Measurements from ENCODE around the gene PITHD1. TPM values are rescaled to one million over a fixed set of nuclear protein-coding genes. Genes with fewer than 3 reads are reported as not detected.

PITHD1 gene
- total and polyA plus RNA-seq, 2 donors, result 89.1 to 118 TPM

DNA sequence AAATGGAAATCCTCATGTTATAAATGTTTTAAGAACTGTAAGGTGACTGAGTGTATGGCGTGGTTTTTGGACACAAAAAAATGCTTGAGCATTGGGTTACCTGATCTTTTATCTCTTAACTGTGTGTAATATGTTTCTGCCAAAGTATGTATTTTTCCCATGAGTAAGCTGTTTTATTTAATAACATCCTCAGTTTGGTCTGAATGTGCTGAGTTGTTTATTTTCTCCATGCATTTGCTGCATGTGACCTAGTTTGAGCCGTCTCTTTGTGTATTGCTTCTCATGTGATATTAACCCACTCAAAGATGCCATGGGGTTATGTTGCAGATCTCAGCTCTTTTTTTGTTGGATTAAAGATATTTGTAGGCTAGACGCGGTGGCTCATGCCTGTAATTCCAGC lies 6.6 kb downstream of the PITHD1 start:
- Histone ChIP-seq H3K9me3 (ENCODE audit: control insufficient read depth in 2 of 2, insufficient read depth in 1 of 2, low read length in 1 of 2) (no peaks in the 10 kb centered on the region), H3K27me3 (ENCODE audit: control insufficient read depth in 2 of 2, insufficient read depth in 1 of 2, low read length in 1 of 2) (no peaks in the 10 kb centered on the region), H3K27ac (ENCODE audit: low read depth in 1 of 2, low read length in 1 of 2) (no peak overlapping the region), H3K36me3 (ENCODE audit: control insufficient read depth in 2 of 2, insufficient read depth in 2 of 2, low read length in 1 of 2) (peaks cover 19 to 52% of the 10 kb centered on the region in 2 donors), H3K4me3 (ENCODE audit: low read length in 2 of 2) (no peak overlapping the region), H3K4me1 (ENCODE audit: control insufficient read depth in 2 of 2, insufficient read depth in 2 of 2, low read length in 2 of 2) (peaks cover 0 to 2% of the 10 kb centered on the region in 2 donors)
- no peak for DNase-seq (ENCODE audit: low read depth in 6 of 9, low spot score in 9 of 9)
- 95% methylated on average over 4 of the region's 4 CpGs for WGBS

DNA sequence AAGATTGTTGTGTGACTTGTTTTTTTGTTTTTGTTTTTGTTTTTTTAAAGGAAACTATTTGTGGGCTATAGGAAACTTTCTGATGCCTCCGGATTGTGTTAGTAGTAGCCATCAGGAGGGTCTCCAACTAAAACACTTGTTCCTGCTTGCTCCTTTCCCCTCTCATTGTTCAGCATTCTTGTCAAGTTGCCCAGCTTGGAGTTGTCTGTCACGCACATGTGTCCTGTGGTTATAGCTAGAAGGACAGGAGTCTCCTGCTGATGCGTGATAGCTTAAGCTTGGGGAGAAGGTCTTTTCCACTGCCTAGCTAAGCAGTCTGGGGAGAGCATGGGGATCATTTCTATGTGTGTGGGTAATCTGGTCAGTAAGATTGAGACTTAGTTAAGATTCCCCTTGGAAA lies 9.5 kb downstream of the PITHD1 start:
- 96% methylated on average over 3 of the region's 3 CpGs for WGBS
- Histone ChIP-seq H3K36me3 (ENCODE audit: control insufficient read depth in 2 of 2, insufficient read depth in 2 of 2, low read length in 1 of 2) (peaks cover 19 to 43% of the 10 kb centered on the region in 2 donors), H3K9me3 (ENCODE audit: control insufficient read depth in 2 of 2, insufficient read depth in 1 of 2, low read length in 1 of 2) (peaks cover 0 to 4% of the 10 kb centered on the region in 2 donors), H3K27me3 (ENCODE audit: control insufficient read depth in 2 of 2, insufficient read depth in 1 of 2, low read length in 1 of 2) (no peaks in the 10 kb centered on the region), H3K4me1 (ENCODE audit: control insufficient read depth in 2 of 2, insufficient read depth in 2 of 2, low read length in 2 of 2) (peaks cover 13 to 18% of the 10 kb centered on the region in 2 donors), H3K27ac (ENCODE audit: low read depth in 1 of 2, low read length in 1 of 2) (no peak overlapping the region), H3K4me3 (ENCODE audit: low read length in 2 of 2) (no peak overlapping the region)
- no peak for DNase-seq (ENCODE audit: low read depth in 6 of 9, low spot score in 9 of 9)

DNA sequence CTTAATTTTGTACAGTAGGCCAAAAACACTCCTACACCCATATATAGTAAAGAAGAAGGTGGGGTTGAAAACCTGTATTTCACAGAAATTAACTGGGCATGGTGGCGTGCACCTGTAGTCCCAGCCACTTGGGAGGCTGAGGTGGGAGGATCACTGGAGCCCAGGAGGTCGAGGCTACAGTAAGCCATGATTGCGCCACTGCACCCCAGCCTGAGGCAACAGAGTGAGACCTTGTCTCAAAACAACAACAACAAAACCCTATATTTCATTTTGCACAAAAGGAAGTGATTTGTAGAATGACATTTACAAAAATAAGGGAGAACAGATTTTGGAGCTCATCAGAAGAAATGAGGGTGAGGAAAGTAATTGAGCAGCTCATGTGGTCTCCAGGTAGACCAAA lies 10.5 kb downstream of the PITHD1 start:
- H3K27ac ChIP-seq (ENCODE audit: low read depth in 1 of 2, low read length in 1 of 2), result no peak overlapping the region
- no peak for DNase-seq (ENCODE audit: low read depth in 6 of 9, low spot score in 9 of 9)
- peaks cover 27 to 47% of the 10 kb centered on the region in 2 donors for H3K36me3 ChIP-seq (ENCODE audit: control insufficient read depth in 2 of 2, insufficient read depth in 2 of 2, low read length in 1 of 2)

DNA sequence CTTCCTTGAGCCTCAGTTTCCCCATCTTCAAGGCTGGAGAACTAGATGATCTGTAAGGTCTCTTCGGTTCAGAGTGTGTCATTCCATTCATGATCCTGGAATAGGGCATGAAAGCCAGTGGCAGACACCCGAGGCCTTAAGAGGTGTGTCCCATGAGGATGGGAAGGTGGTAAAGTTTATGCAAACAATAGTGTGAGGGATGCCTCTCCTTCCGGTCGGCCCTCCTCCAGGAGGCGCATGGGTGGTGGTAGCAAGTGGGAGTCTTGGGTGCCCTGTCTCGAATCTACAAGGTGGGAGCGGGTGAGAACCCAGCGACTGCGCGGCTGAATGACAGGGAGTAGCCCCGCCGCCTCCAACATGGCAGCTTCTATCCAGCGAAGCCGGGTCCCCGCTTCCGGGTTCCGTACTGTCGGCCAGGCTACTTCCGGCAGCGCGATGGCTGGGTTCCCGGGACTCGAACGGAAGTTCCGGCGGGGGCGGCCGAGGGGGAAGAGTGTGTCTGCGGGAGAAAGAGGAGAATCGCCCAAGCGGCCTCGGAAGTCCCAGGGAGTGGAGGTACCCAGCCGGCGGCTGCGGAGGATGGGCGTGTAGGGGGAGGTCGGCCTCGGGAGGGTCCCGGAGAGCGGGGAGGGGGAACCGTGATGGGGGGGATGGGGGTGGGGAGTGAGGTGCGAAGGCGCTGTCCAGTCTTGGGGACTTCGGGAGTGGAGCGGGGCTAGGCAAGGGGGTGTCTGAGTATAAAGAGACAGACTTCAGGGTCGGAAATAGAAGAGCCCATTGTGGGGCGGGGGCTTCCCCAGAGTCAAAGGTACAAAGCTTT lies 12.7 kb downstream of the PITHD1 start, which contains the start of gene LYPLA2:
Gene LYPLA2, plus strand, starts transcription at position 450 of the 820 bp plus-strand sequence. CDS start 1,538 bp downstream, outside the sequence.
- Histone ChIP-seq H3K36me3 (ENCODE audit: control insufficient read depth in 2 of 2, insufficient read depth in 2 of 2, low read length in 1 of 2) (peaks cover 40 to 45% of the 10 kb centered on the region in 2 donors), H3K27ac (ENCODE audit: low read depth in 1 of 2, low read length in 1 of 2) (peak within 1 kb of the TSS; percentile 58 to 82), H3K9me3 (ENCODE audit: control insufficient read depth in 2 of 2, insufficient read depth in 1 of 2, low read length in 1 of 2) (peaks cover 0 to 4% of the 10 kb centered on the region in 2 donors), H3K27me3 (ENCODE audit: control insufficient read depth in 2 of 2, insufficient read depth in 1 of 2, low read length in 1 of 2) (no peaks in the 10 kb centered on the region), H3K4me1 (ENCODE audit: control insufficient read depth in 2 of 2, insufficient read depth in 2 of 2, low read length in 2 of 2) (peaks cover 13 to 27% of the 10 kb centered on the region in 2 donors), H3K4me3 (ENCODE audit: low read length in 2 of 2) (peak within 1 kb of the TSS; percentile 83 to 87)
- 2% methylated on average over 47 of the region's 47 CpGs for WGBS
- DNase-seq (ENCODE audit: low read depth in 6 of 9, low spot score in 9 of 9), result peak; percentile 56 to 90 (median 75)

More for the DNA sequence above, 10.5 kb downstream of the PITHD1 start:
- Histone ChIP-seq H3K27me3 (ENCODE audit: control insufficient read depth in 2 of 2, insufficient read depth in 1 of 2, low read length in 1 of 2) (no peaks in the 10 kb centered on the region), H3K4me3 (ENCODE audit: low read length in 2 of 2) (no peak overlapping the region), H3K4me1 (ENCODE audit: control insufficient read depth in 2 of 2, insufficient read depth in 2 of 2, low read length in 2 of 2) (peaks cover 13 to 27% of the 10 kb centered on the region in 2 donors), H3K9me3 (ENCODE audit: control insufficient read depth in 2 of 2, insufficient read depth in 1 of 2, low read length in 1 of 2) (peaks cover 0 to 4% of the 10 kb centered on the region in 2 donors)
- WGBS, result 96% methylated on average over 3 of the region's 3 CpGs

DNA sequence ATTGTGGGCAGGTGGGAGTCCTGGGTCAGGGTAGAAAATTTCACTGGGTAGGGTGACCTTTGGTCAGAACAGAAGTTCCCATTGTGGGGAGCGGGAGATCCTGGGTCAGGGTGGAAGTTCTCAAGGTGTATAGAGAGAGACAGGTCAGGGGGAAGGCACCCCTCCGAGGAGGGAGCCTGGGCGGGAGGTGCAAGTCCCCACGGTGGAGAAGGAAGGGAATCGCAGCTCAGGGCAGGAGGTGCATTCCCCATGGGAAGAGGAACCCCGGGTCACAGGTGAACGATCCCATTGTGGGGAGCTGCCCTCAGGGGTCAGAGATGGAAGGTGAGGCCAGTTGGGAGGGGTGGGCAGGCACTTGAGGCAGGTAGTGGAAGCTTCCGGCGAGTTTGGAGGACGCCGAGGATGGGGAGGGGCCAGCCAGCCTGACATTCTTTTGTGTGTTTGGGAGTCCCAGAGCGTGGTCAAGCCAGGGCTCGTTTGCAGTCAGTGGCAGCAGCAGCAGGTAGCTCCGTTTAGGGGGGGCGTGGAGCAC lies 13.4 kb downstream of the PITHD1 start:
- peak overlapping the region; percentile 83 to 87 for H3K4me3 ChIP-seq (ENCODE audit: low read length in 2 of 2)
- H3K9me3 ChIP-seq (ENCODE audit: control insufficient read depth in 2 of 2, insufficient read depth in 1 of 2, low read length in 1 of 2), result peaks cover 0 to 4% of the 10 kb centered on the region in 2 donors
- H3K27me3 ChIP-seq (ENCODE audit: control insufficient read depth in 2 of 2, insufficient read depth in 1 of 2, low read length in 1 of 2), result no peaks in the 10 kb centered on the region
- peak overlapping the region; percentile 58 to 82 for H3K27ac ChIP-seq (ENCODE audit: low read depth in 1 of 2, low read length in 1 of 2)
- peak in 2 of 9 donors; percentile 21 to 47 for DNase-seq (ENCODE audit: low read depth in 6 of 9, low spot score in 9 of 9)
- peaks cover 13 to 27% of the 10 kb centered on the region in 2 donors for H3K4me1 ChIP-seq (ENCODE audit: control insufficient read depth in 2 of 2, insufficient read depth in 2 of 2, low read length in 2 of 2)
- peaks cover 43% of the 10 kb centered on the region in 2 donors for H3K36me3 ChIP-seq (ENCODE audit: control insufficient read depth in 2 of 2, insufficient read depth in 2 of 2, low read length in 1 of 2)
- WGBS, result 3% methylated on average over 15 of the region's 15 CpGs

DNA sequence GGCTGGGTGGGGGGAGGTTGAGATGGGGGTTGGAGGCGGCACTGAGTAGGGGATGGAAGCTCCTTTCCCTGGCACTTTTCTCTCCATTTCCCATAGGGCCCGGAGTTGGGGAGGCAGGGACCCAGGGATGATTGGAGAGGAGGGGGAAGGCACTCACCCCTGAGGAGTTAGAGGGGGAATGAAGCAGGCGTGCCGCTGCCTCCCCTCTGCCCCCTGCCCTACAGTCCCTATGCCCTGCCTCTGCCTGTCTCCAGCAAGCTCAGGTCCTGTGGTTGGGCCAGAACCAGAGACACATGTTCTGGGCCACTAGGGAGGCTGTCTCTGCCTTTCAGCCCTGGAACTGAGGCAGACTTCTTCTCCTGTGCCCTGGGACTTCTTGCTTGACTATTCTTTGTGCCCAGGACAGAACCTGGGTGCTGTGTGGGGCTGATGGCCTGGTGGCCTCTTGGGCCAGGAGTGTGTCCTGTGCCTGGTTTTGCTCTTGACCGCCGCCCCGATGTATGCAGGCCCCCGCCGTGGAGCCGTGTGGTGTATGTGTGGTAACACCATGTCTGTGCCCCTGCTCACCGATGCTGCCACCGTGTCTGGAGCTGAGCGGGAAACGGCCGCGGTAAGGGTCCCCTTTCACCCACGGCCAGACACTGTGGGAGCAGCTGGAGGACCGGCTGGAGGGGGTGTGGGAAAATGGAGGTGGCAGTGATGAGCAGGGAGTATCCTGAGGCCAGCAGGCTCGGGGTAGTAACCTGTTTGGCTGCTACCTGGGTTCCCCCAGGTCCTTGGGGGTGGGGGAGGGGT lies 14.1 kb downstream of the PITHD1 start:
- WGBS, result 95% methylated on average over 19 of the region's 19 CpGs
- H3K27me3 ChIP-seq (ENCODE audit: control insufficient read depth in 2 of 2, insufficient read depth in 1 of 2, low read length in 1 of 2), result no peaks in the 10 kb centered on the region
- peak overlapping the region in 1 of 2 donors; percentile 25 for H3K27ac ChIP-seq (ENCODE audit: low read depth in 1 of 2, low read length in 1 of 2)
- DNase-seq (ENCODE audit: low read depth in 6 of 9, low spot score in 9 of 9), result no peak
- H3K36me3 ChIP-seq (ENCODE audit: control insufficient read depth in 2 of 2, insufficient read depth in 2 of 2, low read length in 1 of 2), result peaks cover 43 to 45% of the 10 kb centered on the region in 2 donors
- H3K9me3 ChIP-seq (ENCODE audit: control insufficient read depth in 2 of 2, insufficient read depth in 1 of 2, low read length in 1 of 2), result peaks cover 0 to 4% of the 10 kb centered on the region in 2 donors
- H3K4me1 ChIP-seq (ENCODE audit: control insufficient read depth in 2 of 2, insufficient read depth in 2 of 2, low read length in 2 of 2), result peaks cover 13 to 27% of the 10 kb centered on the region in 2 donors
- H3K4me3 ChIP-seq (ENCODE audit: low read length in 2 of 2), result peak overlapping the region; percentile 17 to 87

DNA sequence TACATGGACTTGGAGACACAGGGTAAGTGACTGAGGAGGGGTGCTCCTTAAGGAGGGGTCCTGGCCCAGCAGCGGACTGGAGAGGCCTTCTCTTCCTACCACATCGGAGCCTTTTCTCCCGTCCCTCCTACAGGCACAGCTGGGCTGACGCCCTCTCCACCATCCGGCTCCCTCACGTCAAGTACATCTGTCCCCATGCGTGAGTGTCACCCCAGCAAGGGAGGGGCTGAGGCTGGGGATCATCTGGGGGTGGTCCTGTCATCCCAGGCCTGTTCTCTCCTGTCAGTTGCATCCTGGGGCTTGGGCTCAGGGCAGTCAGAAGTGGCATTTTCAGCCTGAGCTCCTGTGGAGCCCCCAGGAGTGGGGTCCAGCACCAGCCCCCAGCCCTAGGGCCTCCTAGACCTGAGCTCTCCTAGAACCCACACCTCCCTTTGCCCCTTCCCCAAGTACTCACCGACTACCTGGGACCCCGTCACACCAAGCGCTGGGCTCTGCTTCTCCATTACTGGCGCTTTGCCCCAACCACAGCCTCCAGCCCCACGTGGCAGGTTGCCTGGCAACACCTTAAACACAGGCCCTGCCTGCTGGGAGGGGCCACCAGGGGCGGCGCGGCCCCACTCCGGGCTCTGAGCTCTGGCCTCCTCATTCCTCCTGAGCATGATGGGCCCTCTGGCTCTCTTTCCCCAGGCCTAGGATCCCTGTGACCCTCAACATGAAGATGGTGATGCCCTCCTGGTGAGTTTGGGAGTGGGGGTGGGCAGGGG lies 15.0 kb downstream of the PITHD1 start:
- peaks cover 42 to 47% of the 10 kb centered on the region in 2 donors for H3K36me3 ChIP-seq (ENCODE audit: control insufficient read depth in 2 of 2, insufficient read depth in 2 of 2, low read length in 1 of 2)
- no peak overlapping the region for H3K27ac ChIP-seq (ENCODE audit: low read depth in 1 of 2, low read length in 1 of 2)
- no peak for DNase-seq (ENCODE audit: low read depth in 6 of 9, low spot score in 9 of 9)
- H3K4me1 ChIP-seq (ENCODE audit: control insufficient read depth in 2 of 2, insufficient read depth in 2 of 2, low read length in 2 of 2), result peaks cover 13 to 27% of the 10 kb centered on the region in 2 donors
- WGBS, result 81% methylated on average over 16 of the region's 16 CpGs
- H3K27me3 ChIP-seq (ENCODE audit: control insufficient read depth in 2 of 2, insufficient read depth in 1 of 2, low read length in 1 of 2), result no peaks in the 10 kb centered on the region
- H3K4me3 ChIP-seq (ENCODE audit: low read length in 2 of 2), result no peak overlapping the region
- H3K9me3 ChIP-seq (ENCODE audit: control insufficient read depth in 2 of 2, insufficient read depth in 1 of 2, low read length in 1 of 2), result peaks cover 0 to 4% of the 10 kb centered on the region in 2 donors

DNA sequence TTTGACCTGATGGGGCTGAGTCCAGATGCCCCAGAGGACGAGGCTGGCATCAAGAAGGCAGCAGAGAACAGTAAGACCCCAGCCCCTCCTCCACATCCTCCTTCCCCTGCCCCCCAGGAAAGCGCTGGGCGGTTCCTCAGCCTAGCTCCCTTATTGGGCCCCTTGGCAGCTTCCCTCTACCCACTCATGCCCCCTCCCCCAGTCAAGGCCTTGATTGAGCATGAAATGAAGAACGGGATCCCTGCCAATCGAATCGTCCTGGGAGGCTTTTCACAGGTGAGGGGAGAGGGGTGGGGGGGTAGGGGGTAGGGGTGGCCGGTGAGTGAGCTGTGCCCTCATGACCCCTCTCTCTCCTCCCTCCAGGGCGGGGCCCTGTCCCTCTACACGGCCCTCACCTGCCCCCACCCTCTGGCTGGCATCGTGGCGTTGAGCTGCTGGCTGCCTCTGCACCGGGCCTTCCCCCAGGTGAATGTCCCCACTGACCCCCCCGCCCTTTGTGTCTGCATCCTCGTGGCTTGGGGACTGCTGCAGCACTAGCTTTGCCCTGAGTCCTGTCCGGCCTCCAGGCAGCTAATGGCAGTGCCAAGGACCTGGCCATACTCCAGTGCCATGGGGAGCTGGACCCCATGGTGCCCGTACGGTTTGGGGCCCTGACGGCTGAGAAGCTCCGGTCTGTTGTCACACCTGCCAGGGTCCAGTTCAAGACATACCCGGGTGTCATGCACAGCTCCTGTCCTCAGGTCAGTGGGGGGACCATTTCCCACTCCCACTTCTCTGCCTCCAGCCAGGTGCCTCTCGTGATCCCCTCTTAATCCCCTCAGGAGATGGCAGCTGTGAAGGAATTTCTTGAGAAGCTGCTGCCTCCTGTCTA lies 15.9 kb downstream of the PITHD1 start:
- Histone ChIP-seq H3K4me3 (ENCODE audit: low read length in 2 of 2) (no peak overlapping the region), H3K36me3 (ENCODE audit: control insufficient read depth in 2 of 2, insufficient read depth in 2 of 2, low read length in 1 of 2) (peaks cover 44 to 50% of the 10 kb centered on the region in 2 donors), H3K27ac (ENCODE audit: low read depth in 1 of 2, low read length in 1 of 2) (no peak overlapping the region)

More for the DNA sequence above, 15.9 kb downstream of the PITHD1 start:
- Histone ChIP-seq H3K27me3 (ENCODE audit: control insufficient read depth in 2 of 2, insufficient read depth in 1 of 2, low read length in 1 of 2) (no peaks in the 10 kb centered on the region), H3K4me1 (ENCODE audit: control insufficient read depth in 2 of 2, insufficient read depth in 2 of 2, low read length in 2 of 2) (peaks cover 13 to 28% of the 10 kb centered on the region in 2 donors), H3K9me3 (ENCODE audit: control insufficient read depth in 2 of 2, insufficient read depth in 1 of 2, low read length in 1 of 2) (peaks cover 0 to 4% of the 10 kb centered on the region in 2 donors)
- no peak for DNase-seq (ENCODE audit: low read depth in 6 of 9, low spot score in 9 of 9)
- WGBS, result 94% methylated on average over 21 of the region's 21 CpGs
